ENCODE measurements around the gene GIPR.

DNA sequence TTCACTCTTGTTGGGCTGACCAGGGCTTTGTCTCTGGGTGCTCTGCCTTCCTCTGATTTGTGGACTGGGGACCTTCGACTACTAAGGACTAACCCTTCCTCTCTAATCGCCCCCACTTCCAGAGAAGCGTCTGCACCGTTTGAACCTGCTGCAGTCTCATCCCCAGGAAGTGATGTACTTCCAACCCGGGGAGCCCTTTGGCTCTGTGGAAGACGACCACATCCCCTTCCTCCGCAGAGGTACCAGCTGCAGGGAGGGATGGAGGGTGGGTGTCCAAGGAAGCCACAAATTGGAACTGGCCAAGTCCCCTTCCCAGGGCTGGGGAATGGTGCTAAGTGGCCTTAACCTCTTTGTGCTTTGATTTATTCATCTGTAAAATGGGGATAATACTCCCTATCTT is 33.7 kb downstream of the GIPR start:
- TF ChIP-seq EZH2 (IDR thresholded peaks at IDR 0.05): no peak
- TF ChIP-seq, protein P1, sequence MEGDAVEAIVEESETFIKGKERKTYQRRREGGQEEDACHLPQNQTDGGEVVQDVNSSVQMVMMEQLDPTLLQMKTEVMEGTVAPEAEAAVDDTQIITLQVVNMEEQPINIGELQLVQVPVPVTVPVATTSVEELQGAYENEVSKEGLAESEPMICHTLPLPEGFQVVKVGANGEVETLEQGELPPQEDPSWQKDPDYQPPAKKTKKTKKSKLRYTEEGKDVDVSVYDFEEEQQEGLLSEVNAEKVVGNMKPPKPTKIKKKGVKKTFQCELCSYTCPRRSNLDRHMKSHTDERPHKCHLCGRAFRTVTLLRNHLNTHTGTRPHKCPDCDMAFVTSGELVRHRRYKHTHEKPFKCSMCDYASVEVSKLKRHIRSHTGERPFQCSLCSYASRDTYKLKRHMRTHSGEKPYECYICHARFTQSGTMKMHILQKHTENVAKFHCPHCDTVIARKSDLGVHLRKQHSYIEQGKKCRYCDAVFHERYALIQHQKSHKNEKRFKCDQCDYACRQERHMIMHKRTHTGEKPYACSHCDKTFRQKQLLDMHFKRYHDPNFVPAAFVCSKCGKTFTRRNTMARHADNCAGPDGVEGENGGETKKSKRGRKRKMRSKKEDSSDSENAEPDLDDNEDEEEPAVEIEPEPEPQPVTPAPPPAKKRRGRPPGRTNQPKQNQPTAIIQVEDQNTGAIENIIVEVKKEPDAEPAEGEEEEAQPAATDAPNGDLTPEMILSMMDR (IDR thresholded peaks at IDR 0.05): no peak
